ENCODE data around the gene CSNK2A2. TPM values are rescaled to one million over a fixed set of nuclear protein-coding genes. Genes with fewer than 3 reads are reported as not detected.
A peak's percentile ranks its signal among the peaks of the same experiment; 100 is the strongest.

The CSNK2A2 gene
- total and polyA plus RNA-seq, 9 of the 15 experiments (the other 6 are each of a cell fraction or from before 2014, with no cell fraction given), result 20.8 to 109 (median 44.7) TPM

- TF ChIP-seq TCF3 (CRISPR knock-in tag; IDR thresholded peaks at IDR 0.05), result peak; percentile 59; the same call in 1 of the 2 replicates
- no peak; the same call in 1 of the 2 replicates for TF ChIP-seq ATF7 (IDR thresholded peaks at IDR 0.05)
- no peak for TF ChIP-seq POLR2B (IDR thresholded peaks at IDR 0.05; ENCODE audit: low read depth, partially characterized antibody)
- no peak for TF ChIP-seq STAT5A (IDR thresholded peaks at IDR 0.05; ENCODE audit: borderline replicate concordance, low read length)
- TF ChIP-seq ZNF395 (CRISPR knock-in tag; IDR thresholded peaks at IDR 0.05), result no peak
- no peak for TF ChIP-seq ZNF197 (CRISPR knock-in tag; IDR thresholded peaks at IDR 0.05; ENCODE audit: low read depth)
- no peak for TF ChIP-seq SMAD1 (IDR thresholded peaks at IDR 0.05; ENCODE audit: low read depth, low read length, partially characterized antibody)
- no peak for TF ChIP-seq TARDBP (IDR thresholded peaks at IDR 0.05)
- peak; percentile 76; the same call in 1 of the 2 replicates for TF ChIP-seq ZBTB7A (IDR thresholded peaks at IDR 0.05; ENCODE audit: borderline replicate concordance, control insufficient read depth, low read depth, low read length)
- 0 out of 2 replicates have a peak, but pooled peaks have one; percentile 32 for TF ChIP-seq JUND (IDR thresholded peaks at IDR 0.05; ENCODE audit: borderline replicate concordance, low read depth, low read length)
- TF ChIP-seq JUND (tag; IDR thresholded peaks at IDR 0.05; ENCODE audit: borderline replicate concordance, low read depth, low read length), result no peak; the same call in 2 of the 3 replicates
- TF ChIP-seq E2F3 (CRISPR knock-in tag; IDR thresholded peaks at IDR 0.05), result no peak
- no peak for TF ChIP-seq FOXK2 (conservative IDR thresholded peaks at IDR 0.05 in 1 of 2, IDR thresholded peaks at IDR 0.05 in 1 of 2; ENCODE audit: low read depth in 2 of 2)
- TF ChIP-seq FOXJ3 (CRISPR knock-in tag; IDR thresholded peaks at IDR 0.05), result no peak
- TF ChIP-seq ZNF592 (IDR thresholded peaks at IDR 0.05), result peak; percentile 50; the same call in 1 of the 2 replicates
- no peak for TF ChIP-seq ILF3 (IDR thresholded peaks at IDR 0.05; ENCODE audit: borderline replicate concordance)
- TF ChIP-seq, protein P1, sequence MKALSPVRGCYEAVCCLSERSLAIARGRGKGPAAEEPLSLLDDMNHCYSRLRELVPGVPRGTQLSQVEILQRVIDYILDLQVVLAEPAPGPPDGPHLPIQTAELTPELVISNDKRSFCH (CRISPR knock-in tag; IDR thresholded peaks at IDR 0.05), result no peak
- TF ChIP-seq, protein P1 (tag; IDR thresholded peaks at IDR 0.05), result no peak
- TF ChIP-seq CTBP1 (IDR thresholded peaks at IDR 0.05; ENCODE audit: borderline replicate concordance), result peak; percentile 68; the same call in 1 of the 2 replicates
- no peak for TF ChIP-seq MAFF (IDR thresholded peaks at IDR 0.05; ENCODE audit: low read length)
- no peak for TF ChIP-seq ZNF699 (CRISPR knock-in tag; IDR thresholded peaks at IDR 0.05; ENCODE audit: insufficient replicate concordance)
- TF ChIP-seq CBX2 (IDR thresholded peaks at IDR 0.05; ENCODE audit: insufficient read depth, low read length, poor library complexity, severe bottlenecking), result no peak
- no peak for TF ChIP-seq EWSR1 (IDR thresholded peaks at IDR 0.05; ENCODE audit: borderline replicate concordance, low read depth, partially characterized antibody)
- TF ChIP-seq ARID1B (IDR thresholded peaks at IDR 0.05), result peak; percentile 65
These were observed 45.7 kb upstream of the CSNK2A2 start (continued) for GRCh38 chr16:58243528-58244004.

All from K562 (cell line).